Stimulated activated CD8-positive, alpha-beta memory T cell treated with anti-CD3 and anti-CD28 coated beads, Interleukin-4, amount 100 ng/mL, for 4 hours (primary cell): ENCODE measurements around the gene ARHGAP10.

Experiments used
- DNase-seq, 2 donors: peaks; one replicate each; pipeline ENCODE4 v3.0.0-alpha.2; 2020; ENCODE audit warnings: low read depth in 2 of 2, low spot score in 1 of 2

The ARHGAP10 gene

DNA sequence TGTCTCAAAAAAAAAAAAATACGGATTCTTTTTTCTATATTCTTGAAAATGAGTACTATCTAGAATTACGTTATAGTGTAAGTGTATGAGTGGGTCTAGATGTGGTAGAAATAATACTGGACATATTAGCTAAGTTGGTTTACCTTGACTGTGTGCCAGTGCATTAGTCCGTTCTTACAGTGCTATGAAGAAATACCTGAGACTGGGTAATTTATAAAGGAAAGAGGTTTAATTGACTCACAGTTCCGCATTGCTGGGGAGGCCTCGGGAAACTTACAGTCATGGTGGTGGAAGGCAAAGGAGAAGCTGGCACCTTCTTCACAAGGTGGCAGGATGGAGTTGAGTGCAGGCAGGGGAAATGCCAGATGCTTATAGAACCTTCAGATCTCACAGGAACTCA, 92.4 kb downstream of the ARHGAP10 start:
- DNase-seq: no peak

DNA sequence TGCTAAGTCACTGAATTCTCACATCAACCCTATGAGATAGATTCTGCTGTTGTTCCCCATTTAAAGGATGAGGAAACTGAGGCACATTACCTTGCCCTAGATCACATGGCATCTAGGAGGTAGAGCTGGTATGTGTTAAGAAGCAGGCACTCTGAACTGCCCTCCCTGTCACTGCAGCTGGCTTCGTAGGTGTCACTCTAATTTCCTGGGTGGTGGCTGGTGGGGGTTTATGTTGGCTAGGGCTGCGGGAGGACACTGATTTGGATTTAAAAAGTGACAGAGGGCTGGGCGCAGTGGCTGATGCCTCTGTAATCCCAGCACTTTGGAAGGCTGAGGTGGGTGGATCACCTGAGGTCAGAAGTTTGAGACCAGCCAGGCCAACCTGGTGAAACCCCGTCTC, 93.0 kb downstream of the ARHGAP10 start:
- no peak for DNase-seq

DNA sequence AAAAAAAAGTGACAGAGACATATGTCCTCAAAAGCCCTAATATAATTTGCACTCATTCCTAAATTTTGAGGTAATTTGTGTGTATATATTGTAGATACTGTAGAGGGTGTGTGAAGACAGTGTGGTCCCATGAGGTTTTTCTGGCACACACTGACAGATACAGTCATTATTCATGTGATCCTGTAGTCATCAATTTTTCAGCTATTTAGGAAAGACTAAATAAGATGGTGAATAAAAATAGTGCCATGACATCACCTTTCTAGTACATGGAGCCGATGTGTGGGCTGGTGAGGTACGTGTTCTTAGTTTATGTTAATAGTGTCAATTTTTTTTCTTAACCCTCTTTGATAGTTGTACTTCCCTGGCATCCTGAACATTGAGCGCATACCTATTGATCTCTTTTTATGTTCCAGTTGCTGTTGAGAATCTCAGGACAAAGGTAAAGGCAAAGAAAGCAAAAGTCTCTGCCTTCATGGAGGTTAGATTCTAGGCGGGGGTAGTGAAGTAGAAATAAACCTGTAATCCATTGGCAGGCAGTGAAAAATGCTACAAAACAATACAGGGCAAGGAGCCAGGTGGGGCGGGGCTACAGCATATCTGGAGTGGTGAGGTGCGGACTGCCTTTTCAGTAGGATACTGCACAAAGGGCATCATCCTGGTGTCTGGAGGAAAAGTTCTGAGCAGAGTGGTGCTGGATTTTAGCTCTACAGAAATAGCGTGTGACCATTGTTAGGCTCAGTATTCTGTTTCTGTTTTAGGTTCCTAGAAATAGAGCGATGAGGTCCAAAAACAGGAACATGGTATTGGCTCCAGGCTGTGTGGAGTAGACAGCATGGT, 93.8 kb downstream of the ARHGAP10 start:
- DNase-seq: no peak

DNA sequence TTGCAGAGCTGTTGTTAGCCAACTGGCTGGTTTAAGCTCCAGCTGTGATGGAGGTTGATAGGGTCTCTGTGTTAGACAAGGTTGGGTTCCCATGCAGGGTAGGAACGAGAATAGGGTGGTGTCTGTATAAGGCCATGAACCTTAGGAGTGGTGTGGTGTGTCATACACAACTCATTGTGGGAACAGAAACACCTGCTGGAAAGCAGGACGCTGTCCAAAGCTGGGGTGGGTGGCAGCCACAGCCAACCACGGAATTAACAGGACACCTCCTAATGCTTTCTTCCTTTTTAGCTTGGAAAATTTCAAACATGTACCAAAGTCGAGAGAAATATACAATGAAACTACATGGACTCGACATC, 94.4 kb downstream of the ARHGAP10 start:
- no peak for DNase-seq

DNA sequence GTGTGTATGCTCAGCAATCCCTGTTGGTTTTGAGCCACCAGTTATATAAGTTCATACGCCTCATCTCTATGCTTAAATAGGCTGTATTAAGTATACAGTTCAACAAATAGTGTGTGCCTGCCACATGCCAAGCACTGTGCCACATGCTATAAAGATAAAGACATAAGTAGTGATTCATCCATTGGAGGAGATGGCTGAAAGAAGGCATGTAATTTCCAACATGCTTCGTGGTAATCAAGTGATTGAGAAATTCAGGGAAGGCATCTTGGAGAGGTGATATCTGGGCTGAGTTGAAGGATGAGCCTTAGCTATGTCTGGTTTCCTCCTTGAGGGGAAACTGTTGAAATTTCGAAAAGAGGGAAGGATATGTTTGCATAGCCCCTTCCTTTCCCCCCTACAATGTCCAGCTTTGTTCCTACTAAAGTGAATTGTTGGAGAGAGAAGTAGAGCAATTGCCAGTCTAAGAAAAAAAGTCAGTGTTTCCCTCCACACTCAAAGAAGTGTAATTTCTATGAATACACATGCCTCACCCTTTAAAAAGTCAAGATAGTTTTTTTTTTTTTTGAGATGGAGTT, 96.5 kb downstream of the ARHGAP10 start:
- DNase-seq: no peak

DNA sequence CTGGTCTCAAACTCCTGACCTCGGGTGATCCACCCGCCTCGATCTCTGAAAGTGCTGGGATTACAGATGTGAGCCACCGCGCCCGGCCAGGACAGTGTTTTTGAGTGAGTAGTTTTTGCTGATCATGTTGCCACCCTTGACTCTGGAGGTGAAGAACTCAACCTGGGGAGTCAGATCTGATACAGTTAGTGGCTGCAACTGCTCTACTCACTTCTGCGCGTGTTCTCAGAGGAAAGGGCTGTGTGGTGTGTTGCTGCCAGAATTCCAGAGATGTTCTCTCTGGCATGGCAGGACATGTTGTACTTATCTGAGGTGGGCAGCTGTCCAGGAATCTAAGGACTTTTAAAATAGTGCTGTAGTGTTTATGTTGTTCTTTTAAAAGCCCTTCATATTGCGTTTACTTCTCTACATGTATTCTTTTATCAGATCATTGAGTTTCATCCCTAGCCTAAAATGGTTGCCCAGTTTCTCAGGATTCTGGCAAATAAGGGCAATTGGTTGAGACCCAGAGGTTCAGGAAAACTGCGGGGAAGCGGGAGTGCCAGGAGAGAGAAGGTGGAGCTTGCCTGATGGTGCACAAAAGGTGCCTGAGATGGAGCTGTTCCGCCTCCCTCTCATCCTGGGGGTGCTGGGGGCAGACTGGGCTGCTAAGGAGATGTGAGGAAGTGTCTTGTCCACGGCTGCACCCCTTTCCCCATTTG, 97.7 kb downstream of the ARHGAP10 start:
- DNase-seq: no peak

DNA sequence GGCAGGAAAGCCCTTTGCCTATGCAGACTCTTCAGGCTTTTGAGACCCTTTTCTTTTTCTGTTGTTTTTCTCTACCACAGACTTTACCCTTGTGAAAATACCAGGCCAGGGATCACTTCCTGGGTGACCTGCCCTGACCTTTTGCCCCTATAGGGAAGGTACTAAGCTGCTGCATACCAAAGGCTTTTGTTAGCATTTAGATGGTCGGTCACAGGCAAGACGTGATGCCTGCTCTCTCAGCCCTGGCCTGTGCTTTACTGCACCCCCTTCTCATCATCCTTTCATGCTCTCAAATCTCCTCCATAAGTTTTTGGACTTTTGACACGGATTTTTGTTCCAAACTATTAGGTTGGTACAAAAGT, 98.2 kb downstream of the ARHGAP10 start:
- no peak for DNase-seq

DNA sequence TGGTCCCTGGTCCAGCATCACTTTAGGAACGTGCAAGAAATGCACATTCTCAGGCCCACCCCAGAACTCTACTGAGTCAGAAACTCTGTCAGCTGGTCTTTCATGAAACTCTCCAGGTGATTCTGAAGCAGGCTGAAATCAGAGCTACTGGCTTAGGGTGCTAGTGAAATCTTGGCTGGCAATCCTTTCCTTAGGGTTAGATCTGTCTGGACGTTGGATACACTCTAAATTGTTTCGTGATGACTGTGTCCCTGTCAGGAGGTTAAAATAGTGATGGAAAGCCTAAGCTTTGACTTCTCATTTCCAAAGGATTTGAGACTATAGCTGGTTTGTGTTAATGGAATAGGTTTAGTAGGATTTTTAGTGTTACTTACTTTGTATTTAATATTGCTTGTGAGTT, 99.1 kb downstream of the ARHGAP10 start:
- no peak for DNase-seq

DNA sequence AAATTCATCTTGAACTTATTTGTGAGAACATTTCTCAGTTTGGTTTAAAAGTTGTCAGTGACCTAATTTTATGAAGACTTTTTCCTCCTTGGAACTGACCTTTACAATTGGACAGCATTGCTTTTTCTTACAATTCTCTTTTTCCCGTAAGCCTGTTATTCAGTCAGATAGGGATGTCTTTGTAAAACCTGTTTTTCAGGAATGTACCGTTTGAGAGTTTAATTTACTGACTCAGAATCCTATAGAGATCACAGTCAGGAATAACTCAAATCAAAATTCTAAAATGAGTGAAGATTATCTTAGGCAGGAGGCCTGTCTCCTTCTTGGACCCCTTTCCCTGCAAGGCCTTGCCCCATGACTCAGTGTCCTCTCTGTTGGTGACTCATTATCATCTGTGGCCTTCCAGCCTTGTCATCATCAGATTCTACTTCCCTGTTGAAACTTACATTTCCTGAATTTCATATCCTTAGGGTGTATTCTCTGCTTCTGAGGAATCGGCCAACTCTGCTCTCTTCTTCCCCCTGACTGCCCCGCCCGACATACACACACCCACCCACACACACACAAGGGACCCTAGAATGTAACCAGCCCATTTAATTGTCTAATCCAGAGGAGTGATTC, 99.8 kb downstream of the ARHGAP10 start:
- DNase-seq: no peak

DNA sequence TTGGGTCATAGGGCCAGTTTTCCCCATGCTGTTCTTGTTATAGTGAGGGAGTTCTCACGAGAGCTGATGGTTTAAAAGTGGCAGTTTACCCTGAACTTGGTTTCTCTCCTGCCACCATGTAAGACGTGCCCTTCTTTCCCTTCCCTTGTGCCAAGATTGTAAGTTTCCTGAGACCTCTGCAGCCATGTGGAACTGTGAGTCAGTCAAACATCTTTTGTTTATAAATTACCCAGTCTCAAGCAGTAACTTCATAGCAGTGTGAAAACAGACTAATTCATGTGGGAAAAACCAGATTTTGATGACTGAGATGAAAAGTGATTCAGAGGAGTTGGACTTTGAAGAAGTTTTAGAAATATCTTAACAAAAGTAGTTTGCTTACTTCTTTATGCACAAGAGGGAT, 101.4 kb downstream of the ARHGAP10 start:
- DNase-seq: no peak

DNA sequence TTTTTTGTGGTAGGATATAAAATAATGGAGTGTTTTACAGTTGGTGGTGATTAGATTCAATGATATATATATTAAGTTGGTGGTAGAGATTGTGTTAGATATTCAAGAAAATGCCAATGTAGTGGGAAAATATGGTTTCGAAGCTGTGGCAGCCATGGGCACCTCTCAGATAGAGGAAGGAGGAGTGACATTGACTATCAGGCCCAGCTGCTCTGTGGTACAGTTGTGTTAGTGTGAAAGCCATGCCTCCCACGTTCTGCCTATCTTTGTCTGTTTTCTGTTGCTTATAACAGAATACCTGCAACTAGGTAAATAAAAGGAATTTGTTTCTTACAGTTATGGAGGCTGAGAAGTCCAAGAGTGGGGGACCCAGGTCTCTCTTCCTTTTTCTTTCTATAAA, 101.9 kb downstream of the ARHGAP10 start:
- DNase-seq: no peak

DNA sequence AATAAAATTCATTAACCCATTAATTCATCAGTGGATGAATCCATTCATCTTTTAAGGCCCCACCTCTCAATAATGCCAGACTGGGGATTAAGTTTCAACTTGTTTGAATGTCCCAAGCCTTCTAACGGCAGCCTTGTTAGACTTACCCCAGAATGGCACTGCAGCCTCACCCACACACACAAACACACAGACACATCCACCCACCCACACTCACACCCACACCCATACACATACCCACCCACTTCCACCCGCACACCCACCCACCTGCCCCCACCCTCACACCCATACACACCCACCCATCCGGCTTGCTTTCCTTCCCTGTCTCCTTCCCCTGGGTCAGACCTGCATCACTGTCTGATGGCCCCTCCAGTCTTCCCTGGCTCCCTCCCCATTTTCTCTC, 102.6 kb downstream of the ARHGAP10 start:
- no peak for DNase-seq

DNA sequence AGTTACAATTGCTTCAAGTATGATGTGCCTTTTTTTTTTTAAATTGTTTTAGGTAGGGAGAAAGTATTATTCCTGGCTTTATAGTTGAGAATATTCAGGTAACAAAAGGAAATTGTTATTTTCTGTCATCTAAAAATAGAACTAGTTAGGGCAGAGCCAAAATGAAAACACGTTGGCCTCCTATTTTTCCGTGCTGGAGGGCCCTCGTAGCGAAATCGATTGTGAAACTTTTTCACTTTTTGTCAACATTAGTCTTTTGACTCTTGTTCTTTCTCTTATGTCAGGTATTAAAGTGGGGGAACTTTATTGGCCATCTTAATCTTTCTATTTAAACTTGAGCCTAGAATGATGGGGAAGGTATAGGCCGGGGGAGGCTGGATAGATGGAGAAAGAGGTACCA, 104.9 kb downstream of the ARHGAP10 start:
- no peak for DNase-seq

DNA sequence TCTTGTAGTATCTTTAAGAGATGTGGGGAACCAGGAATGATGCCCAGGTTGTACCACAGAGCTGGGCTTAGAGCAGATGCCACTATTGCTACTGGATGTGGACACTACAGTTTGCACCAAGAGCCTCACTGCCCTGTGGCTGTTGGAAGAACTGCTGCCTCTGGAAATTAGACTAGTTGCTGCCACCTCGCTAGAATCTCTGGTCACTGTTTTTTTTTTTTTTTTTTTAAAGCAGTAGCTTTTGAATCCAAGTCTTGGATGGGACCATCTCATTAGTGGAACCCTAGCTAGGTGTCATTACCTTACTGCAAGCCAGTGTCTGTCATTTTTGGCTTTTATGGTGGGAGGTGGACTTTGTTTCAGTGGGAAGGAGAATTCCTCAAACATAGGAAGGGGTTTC, 105.5 kb downstream of the ARHGAP10 start:
- no peak for DNase-seq

DNA sequence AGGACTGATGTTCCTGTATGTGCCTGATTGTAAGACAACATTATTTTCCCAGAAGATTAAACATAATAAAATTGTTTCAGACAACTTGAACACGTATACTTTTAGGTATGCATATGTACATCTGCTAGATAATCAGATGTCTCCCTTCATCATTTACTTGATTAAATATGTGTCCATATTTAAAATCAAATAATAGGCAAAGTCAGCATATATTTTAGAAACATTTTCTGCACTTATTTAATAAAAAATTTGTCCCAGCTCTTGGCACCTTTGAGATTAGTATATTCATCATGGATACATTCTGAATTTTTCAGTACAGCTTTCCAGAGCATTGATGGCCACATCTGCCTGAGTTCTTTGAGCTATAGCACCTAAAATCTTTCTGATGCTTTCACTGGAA, 106.0 kb downstream of the ARHGAP10 start:
- DNase-seq: no peak

DNA sequence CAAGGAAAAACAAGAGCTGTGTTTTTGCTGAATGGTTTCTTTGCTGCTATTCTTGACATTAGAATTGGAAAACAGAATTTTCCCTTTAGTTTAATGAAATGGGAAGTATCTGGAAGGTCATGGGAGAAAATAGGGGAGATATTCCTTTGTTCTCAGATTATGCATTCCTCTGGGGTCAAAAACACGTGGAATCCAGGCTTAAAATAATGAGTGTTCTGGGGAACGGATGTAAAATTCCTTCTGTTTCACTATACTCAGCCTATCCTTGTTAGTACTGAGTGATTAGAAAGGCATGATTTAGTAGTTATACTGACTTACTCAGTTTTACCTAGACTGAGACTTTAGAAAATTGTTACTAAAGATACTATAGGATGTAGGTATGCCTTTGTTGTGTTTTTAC, 107.3 kb downstream of the ARHGAP10 start:
- DNase-seq: no peak

DNA sequence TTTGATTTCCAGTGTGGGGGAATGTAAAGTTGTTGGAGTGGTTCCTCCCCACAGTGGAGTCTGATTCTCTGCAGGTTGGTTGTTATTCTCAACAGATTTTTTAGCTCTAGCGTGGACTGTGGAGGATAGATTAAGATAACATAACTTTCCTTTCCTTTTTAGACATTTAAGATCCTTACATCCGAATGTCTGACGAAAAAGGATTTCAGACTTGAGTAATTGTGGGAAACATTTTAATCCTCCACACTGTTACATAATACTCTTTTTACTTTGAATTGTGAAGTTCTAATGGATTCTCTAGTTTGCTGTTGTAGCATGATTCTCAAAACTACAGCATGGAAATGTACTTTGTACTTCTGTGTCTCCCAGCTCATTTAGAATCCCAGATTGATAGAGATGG, 107.8 kb downstream of the ARHGAP10 start:
- no peak for DNase-seq

DNA sequence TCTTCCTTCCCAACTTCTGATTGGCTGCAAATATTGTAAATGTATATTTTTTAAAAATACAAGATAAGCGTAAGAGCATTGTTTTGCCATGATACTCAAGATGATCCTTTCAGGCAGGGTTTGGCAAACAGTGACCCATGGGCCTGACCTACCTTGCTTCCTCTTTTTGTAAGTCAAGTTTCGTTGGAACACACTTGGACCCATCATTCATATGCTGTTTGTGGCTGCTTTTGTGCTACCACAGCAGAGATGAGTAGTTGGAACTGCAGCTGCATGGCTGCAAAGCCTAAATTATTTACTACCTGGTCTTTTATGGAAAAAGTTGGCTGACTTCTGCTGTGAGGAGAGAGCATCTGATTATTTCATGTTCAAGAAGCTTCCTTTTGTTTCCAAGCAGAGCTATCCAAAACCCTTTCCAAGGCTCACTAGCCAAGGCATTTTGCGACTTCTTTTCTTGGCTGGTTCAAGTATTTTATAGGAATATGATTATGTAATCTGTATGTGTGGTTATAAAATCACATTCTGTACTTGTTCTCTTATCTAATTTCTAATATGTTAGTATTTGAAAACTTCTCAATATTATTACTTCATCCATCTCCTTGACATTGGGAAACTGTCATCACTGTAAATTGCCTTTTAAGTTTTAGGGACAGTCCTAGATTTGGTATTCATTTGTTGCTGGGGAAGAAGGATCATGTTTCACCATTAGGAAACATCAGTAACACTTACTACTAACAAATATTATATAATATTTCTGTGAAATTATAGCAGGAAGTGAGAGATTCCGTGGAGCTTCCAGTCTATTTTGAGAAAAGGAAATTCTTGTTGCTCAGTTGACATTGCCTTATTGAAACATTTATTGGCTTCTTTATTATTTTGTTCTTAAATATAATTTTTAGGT, 109.2 kb downstream of the ARHGAP10 start:
- DNase-seq: no peak

DNA sequence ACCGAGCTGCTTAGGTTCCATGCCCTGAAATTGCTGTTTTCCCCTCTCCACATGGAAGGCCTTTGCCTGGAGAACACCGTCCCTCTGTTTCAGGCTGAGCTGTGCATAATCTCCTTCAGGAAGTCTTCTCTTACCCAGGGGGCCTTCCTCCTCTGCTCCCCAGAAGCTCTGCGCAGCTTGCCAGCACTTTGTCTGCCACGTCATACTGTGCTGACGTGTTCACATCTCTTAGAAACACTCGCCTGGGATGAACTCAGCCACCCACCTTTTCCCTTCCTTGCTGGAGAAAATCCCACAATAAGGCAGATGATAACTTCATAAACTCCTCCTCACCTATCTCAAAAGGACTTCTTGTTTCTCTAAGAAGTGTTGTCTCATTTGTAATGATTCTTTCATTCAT, 110.7 kb downstream of the ARHGAP10 start:
- DNase-seq: no peak

DNA sequence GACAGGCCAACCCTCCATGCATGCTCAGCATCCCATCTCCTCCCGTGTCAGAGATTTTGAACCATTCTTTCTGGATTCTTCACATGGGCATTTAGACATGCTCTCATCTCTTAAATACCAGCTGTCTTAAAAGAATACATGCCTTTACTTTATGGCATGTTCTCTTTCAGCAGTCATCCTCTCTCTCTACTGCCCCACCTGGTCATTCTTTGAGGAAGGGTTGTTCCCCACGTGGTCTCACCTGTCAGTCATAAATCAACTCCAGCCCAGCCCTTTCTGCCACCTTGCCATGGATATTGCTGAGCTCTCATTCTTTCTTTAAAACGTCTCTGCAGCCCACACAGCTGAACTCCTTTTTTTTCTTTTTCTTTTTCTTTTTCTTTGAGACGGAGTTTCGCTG, 111.3 kb downstream of the ARHGAP10 start:
- no peak for DNase-seq

DNA sequence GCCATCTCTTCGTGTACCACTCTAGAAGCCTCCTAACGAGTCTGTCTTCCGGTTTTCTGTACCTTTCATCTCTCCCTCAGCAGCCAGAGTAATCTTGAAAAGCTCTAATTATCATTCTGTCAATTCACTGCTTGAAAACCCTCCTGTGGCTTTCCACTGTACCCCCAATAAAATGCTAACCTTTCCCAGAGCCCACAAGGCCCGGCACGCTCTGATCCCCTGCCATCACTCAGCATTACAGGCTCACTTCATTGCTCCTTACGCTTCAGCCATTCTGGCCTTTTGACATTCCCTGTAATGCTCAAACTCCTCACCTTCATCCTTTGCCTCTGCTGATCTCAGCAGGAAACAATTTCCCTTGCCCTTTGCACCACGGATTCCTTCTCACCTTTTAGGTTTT, 112.9 kb downstream of the ARHGAP10 start:
- DNase-seq: no peak
